ENCODE results near the gene SORCS2.

DNA sequence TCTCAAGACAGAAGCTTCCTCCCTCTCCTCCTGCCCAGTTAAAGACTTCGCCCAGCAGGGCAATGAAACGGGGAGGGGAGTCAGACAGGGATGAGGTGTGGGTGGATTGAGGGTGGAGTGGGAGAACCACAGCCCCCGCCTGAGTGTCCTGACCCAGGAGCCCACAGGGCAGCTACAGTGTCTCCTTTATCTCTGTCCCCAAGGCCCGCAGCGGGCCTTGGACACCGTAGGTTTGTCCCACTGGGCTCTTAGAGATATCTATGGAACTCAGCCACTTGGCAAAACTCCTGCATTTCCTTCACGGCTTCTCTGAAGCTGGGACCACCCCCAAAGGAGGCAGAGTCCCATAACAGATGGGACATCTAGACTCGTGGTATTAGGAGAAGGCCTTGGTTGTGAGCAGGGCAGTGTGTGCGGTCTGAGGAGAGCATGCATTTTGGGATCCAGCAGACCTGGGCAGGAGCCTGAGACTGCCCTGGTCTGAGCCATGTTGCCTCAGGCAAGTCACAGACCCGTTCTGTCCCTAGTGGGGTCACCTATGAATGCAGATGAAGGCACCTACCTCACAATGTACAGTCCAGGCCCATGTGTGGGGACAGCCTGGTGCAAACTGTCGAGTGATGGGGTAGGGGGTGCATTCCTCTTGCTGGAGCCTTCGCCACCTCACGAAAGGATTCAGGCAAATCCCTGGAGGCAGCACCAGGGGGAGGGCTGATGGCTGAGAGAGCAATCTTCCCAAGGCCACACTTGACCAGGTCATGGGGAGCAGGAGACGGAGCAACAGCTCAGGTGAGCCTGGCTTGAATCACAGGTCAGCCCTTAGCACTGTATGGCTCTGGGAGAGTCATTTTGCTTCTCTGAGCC is 468.1 kb downstream of the SORCS2 start:
- TF ChIP-seq, protein P1, sequence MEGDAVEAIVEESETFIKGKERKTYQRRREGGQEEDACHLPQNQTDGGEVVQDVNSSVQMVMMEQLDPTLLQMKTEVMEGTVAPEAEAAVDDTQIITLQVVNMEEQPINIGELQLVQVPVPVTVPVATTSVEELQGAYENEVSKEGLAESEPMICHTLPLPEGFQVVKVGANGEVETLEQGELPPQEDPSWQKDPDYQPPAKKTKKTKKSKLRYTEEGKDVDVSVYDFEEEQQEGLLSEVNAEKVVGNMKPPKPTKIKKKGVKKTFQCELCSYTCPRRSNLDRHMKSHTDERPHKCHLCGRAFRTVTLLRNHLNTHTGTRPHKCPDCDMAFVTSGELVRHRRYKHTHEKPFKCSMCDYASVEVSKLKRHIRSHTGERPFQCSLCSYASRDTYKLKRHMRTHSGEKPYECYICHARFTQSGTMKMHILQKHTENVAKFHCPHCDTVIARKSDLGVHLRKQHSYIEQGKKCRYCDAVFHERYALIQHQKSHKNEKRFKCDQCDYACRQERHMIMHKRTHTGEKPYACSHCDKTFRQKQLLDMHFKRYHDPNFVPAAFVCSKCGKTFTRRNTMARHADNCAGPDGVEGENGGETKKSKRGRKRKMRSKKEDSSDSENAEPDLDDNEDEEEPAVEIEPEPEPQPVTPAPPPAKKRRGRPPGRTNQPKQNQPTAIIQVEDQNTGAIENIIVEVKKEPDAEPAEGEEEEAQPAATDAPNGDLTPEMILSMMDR (tag by site-specific recombination; IDR thresholded peaks at IDR 0.05): no peak
- TF ChIP-seq ZNF114 (tag by site-specific recombination; IDR thresholded peaks at IDR 0.05) (no peak), ZNF776 (tag by site-specific recombination; IDR thresholded peaks at IDR 0.05; ENCODE audit: borderline replicate concordance) (no peak), ZNF660 (tag by site-specific recombination; IDR thresholded peaks at IDR 0.05) (no peak), SCRT1 (tag by site-specific recombination; IDR thresholded peaks at IDR 0.05; ENCODE audit: borderline replicate concordance) (no peak), ZNF23 (tag by site-specific recombination; IDR thresholded peaks at IDR 0.05; ENCODE audit: borderline replicate concordance) (no peak), ZSCAN30 (tag by site-specific recombination; IDR thresholded peaks at IDR 0.05) (no peak), HOXA7 (CRISPR knock-in tag; IDR thresholded peaks at IDR 0.05; ENCODE audit: borderline replicate concordance) (no peak), MZF1 (tag by site-specific recombination; IDR thresholded peaks at IDR 0.05; ENCODE audit: borderline replicate concordance) (no peak), ZNF184 (tag by site-specific recombination; IDR thresholded peaks at IDR 0.05) (no peak)
- TF ChIP-seq, protein P2, sequence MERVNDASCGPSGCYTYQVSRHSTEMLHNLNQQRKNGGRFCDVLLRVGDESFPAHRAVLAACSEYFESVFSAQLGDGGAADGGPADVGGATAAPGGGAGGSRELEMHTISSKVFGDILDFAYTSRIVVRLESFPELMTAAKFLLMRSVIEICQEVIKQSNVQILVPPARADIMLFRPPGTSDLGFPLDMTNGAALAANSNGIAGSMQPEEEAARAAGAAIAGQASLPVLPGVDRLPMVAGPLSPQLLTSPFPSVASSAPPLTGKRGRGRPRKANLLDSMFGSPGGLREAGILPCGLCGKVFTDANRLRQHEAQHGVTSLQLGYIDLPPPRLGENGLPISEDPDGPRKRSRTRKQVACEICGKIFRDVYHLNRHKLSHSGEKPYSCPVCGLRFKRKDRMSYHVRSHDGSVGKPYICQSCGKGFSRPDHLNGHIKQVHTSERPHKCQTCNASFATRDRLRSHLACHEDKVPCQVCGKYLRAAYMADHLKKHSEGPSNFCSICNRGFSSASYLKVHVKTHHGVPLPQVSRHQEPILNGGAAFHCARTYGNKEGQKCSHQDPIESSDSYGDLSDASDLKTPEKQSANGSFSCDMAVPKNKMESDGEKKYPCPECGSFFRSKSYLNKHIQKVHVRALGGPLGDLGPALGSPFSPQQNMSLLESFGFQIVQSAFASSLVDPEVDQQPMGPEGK (tag by site-specific recombination; IDR thresholded peaks at IDR 0.05): no peak

All from HEK293 (cell line).